Keratinocyte (primary cell): ENCODE data around the gene CHTOP. TPM values are rescaled to one million over a fixed set of nuclear protein-coding genes. Genes with fewer than 3 reads are reported as not detected.

Experiments
- polyA plus RNA-seq, 5 experiments: library from polyadenylated mRNA; depleted of rRNA in 3 of 5; stranded (reverse) in 3 of 5; stranded (forward) in 1 of 5; unstranded in 1 of 5; fragments of >200 nt; gene quantifications; 1 replicate in 1 of 5; 2 replicates in 3 of 5; 3 replicates in 1 of 5; pipeline versions ENCODE4 v1.2.1 to v1.2.3, GENCODE V29; 2011 to 2012; ENCODE audit warnings: missing spikeins in 2 of 5, low read depth in 1 of 5, low replicate concordance in 1 of 5
- small RNA-seq, 3 experiments: library from RNA; depleted of rRNA; stranded (forward); fragments of <200 nt; gene quantifications; one replicate each; pipeline ENCODE3, GENCODE V24; 2012; ENCODE audit warnings: low read depth in 3 of 3, low replicate concordance in 1 of 3; ENCODE audit not compliant: insufficient read length in 3 of 3

The CHTOP gene
- polyA plus RNA-seq, 1 donor (not counting 4 experiments of a cell fraction or from before 2014, with no cell fraction given), result 68.6 TPM

Small RNA genes within 50 kb of the gene (small RNA-seq; reads per million reads assigned to genes)
- 0 reads per million in 3 experiments for gene MIR8083

Other genes starting within 250 kb of the CHTOP start
- gene S100A8, start 243.0 kb upstream of the CHTOP start, polyA plus RNA-seq, result 99.7 to 1,918 TPM (median 403 TPM) in 3 replicates
- gene S100A7A, start 217.5 kb upstream of the CHTOP start, polyA plus RNA-seq, result 0.01 TPM in 1 of 3 replicates, not detected in the others
- gene S100A7, start 173.4 kb upstream of the CHTOP start, polyA plus RNA-seq, result 13.1 to 31.2 TPM (median 16.0 TPM) in 3 replicates
- gene S100A6, start 98.1 kb upstream of the CHTOP start, polyA plus RNA-seq, result 1,608 to 5,801 TPM (median 2,598 TPM) in 3 replicates
- 0.20 to 0.76 TPM (median 0.24 TPM) in 3 replicates for gene S100A5, start 93.1 kb upstream of the CHTOP start, polyA plus RNA-seq
- 21.4 to 40.2 TPM (median 26.7 TPM) in 3 replicates for gene S100A4, start 88.3 kb upstream of the CHTOP start, polyA plus RNA-seq
- gene S100A3, start 84.8 kb upstream of the CHTOP start, polyA plus RNA-seq, result 12.6 to 24.0 TPM (median 15.1 TPM) in 3 replicates
- gene S100A2, start 68.2 kb upstream of the CHTOP start, polyA plus RNA-seq, result 10,013 to 12,757 TPM (median 12,412 TPM) in 3 replicates
- 1,620 to 2,357 TPM (median 2,299 TPM) in 3 replicates for gene S100A16, start 20.9 kb upstream of the CHTOP start, polyA plus RNA-seq
- gene S100A14, start 17.7 kb upstream of the CHTOP start, polyA plus RNA-seq, result 1,249 to 1,646 TPM (median 1,394 TPM) in 3 replicates
- 215 to 276 TPM (median 228 TPM) in 3 replicates for gene S100A13, start 6.6 kb upstream of the CHTOP start, polyA plus RNA-seq
- 0.12 to 0.15 TPM in 2 of 3 replicates, not detected in the other for gene S100A1, start 5.6 kb upstream of the CHTOP start, polyA plus RNA-seq
- gene SNAPIN, start 24.6 kb downstream of the CHTOP start, polyA plus RNA-seq, result 48.6 to 52.1 TPM (median 49.4 TPM) in 3 replicates
- 185 to 256 TPM (median 232 TPM) in 3 replicates for gene ILF2, start 36.9 kb downstream of the CHTOP start, polyA plus RNA-seq
- gene NPR1, start 44.6 kb downstream of the CHTOP start, polyA plus RNA-seq, result not detected in 3 replicates
- 24.6 to 34.5 TPM (median 26.0 TPM) in 3 replicates for gene INTS3, start 94.0 kb downstream of the CHTOP start, polyA plus RNA-seq
- gene SLC27A3, start 141.3 kb downstream of the CHTOP start, polyA plus RNA-seq, result 7.4 to 9.6 TPM (median 8.2 TPM) in 3 replicates